Anterior cingulate cortex (tissue), 58 donors: ENCODE results near the gene CASTOR2.
A peak's percentile ranks its signal among the peaks of the same experiment; 100 is the strongest.
"Not testable (repeated sequence)": the region's sequence is repeated elsewhere in the genome, so short reads cannot be mapped to it uniquely, and the experiment has no call there.

Experiments used
- DNase-seq, 58 donors: peaks; one replicate each; lab custom pipeline; 2025; lab: John Stamatoyannopoulos, UW

CASTOR2 gene

DNA sequence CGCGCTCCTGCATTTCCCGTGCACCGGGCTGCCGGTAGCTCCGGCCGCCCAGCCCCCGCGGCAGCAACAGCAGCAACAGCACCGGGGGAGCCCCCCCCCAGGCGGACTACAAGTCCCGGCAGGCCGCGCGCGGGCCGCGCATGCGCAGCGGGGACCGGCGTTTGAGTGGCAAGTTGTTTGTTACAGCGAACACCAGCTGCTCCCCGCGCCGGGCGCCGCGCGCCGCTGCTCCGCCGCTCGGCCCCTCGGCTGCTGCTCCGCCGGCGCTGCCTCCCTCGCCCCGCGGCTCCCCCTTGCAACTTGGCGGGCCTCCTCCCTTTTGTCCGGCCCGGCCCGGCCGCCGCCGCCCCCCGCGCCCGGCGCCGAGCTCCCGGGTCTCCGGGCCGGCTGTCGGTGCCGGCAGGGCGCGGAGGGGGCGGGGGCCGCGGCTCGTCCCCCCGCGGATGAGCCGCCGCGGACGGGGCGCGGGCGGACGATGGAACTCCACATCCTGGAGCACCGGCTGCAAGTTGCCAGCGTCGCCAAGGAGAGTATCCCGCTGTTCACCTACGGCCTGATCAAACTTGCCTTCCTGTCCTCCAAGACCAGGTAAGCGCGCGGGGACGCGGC lies at the start of gene CASTOR2:
TSS of gene CASTOR2 (plus strand) at position 195 of the 609 bp plus-strand sequence. CDS start at position 476, 281 bp downstream.
- peak in 56 of 58 donors; percentile 0 to 82 (median 56) for DNase-seq

DNA sequence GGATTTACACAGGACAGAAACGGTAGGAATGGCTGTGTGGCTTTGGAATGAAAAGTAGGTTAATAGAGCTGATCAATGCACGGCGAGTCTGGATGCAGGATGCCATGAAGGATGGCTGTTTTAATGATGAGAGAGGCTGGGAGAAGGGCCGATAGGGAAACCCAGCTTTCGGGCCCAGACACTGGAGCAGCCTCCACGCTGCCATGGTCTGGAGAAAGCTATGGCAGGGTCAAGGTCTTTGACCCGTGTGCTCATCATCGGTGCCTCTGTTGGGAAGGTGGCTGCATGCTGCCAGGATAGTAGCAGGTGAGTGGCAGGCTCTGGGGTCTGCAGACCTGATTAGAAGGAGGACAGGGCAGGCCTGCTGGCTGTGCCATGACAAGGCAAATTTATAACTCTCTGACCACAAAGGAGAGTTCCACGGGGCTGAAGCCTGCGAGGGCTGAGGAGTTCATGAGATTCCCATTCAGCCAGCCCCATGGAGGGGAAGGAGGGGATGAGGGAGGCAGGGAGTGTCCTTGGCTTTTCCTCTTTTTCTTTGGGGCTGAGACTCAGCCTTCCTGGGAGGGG lies 42.1 kb upstream of the CASTOR2 start:
- not testable (repeated sequence) for DNase-seq

DNA sequence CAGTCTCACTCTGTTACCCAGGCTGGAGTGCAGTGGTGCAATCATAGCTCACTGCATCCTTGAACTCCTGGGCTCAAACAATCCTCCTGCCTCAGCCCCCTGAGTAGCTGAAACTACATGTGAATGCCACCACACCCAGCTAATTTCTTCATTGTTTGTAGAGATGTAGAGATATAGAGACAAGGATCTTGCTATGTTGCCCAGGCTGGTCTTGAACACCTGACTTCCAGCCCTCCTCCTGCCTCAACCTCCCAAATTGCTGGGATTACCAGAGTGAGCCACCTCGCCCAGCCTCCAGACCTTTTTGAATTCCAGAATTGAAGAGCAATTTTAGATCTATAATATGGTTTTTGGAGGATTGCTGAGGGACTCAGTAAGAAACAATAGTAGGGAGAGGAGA lies 40.9 kb upstream of the CASTOR2 start:
- DNase-seq = not testable (repeated sequence)

DNA sequence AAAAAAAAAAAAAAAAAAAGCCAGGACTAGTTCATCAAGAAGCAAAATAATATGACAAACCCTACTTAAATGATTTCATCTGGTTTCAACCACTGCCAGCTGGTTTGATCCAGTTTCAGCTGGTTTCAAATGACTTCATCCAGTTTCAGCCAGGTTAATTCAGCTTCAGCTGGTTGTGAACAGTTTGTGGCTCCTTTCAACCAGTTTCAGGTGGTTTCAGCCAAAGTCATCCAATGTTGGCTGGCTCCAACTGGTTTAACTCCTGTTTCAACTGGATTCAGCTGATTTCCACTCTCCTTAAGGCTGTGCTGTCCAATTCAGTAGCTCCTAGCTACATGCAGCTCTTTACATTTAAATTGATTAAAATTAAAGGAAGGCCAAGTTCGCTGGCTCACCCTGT lies 37.5 kb upstream of the CASTOR2 start:
- not testable (repeated sequence) for DNase-seq

DNA sequence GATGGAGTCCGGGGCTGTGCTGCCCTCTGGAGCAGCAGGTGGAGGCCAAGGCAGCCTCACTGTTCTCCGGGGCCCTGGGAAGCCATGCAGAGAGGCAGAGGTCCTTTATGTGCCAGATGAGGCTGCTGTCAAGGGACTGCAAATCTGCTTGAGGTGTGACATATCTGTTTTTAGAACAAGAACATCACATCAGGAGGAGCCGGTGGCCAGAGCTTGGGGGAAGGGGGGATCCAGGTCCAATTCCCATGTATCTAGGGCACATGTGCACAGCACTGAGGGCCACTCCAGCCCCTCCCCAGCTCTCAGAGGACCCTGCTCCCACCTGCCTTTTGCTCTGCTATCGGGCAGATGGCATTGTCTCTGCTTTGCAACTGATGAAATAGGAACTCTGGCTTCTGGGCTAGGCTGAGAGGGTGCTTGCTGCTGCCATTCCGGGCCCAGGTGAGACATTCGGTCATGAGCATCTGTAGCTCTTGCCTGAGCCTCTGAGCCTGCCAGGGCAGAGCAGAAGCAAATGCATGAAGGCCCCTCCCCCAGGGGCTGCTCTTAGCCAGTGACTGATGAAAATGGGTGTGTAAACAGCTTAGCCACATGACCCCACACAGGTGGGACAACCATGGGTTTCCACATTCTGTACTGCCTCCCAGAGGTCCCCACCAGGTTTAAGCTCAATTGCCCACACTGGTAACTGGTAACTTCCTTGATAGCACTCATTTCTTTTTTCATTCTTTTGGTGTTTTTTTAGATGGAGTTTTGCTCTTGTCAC lies 32.8 kb upstream of the CASTOR2 start:
- DNase-seq = not testable (repeated sequence)

DNA sequence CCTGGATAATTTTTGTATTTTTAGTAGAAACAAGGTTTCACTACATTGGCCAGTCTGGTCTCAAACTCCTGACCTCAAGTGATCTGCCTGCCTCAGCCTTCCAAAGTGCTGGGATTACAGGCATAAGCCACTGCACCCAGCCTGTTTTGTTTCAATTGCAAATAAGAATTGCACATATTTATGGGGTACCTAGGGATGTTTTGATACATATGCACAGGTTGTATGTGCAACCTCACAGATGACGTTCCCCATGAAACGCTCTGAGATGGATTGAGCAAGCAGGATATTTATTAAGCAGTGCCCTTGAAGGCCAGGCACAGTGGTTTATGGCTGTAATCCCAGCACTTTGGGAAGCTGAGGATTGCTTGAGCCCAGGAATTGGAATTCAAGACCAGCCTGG lies 25.1 kb upstream of the CASTOR2 start:
- not testable (repeated sequence) for DNase-seq

DNA sequence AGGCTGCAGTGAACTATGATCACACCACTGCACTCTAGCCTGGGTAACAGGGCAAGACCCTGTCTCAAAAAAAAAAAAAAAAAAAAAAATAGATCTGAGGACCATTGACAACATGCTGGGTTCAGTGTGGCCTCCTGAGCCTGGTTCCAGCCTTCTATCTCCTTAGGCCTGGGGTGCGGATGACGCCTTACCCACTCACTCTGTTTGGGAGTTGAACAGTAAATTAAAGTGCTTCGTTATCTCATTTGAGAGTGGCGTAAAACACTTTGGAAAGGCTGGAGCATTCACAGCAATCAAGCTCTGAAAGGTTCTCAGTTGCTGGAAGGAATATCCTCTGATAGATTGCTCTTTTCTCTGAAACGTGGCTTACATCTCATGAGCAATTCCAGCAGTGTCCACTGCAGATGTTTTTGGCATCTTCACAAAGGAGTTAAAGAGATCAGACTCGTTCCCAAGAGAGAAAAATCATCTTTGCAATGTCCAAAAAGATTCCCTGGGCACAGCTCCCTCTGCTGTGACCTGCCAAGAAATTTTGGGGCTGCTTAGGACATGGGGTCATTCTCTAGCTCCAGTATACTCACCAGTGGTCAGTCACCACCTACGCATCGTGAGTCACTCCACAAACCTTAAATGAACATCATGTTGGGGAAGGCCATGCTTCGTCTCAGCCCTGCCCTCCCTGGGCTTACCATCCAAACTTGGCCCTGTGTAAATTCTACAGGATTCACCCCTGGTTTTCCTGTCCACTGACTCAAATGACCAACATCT lies 23.0 kb upstream of the CASTOR2 start:
- DNase-seq = not testable (repeated sequence)

DNA sequence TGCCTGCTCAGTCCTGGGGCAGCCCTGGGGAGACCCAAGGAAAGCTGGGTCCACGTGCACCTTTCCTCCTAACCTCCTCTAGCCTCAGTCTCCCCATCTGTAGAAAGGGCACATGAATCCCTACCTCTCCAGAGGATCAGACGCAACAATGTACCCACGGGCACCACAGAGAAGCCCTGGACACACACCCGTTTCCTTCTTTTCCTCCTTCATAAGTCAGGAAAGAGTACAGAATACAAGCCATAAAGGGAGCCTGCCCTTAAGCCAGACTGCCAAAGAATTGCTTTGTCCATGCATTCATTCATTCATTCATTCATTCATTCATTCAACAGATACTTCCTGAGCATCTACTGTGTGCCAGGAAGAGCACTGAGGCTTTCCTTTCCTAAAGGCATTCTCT lies 20.6 kb upstream of the CASTOR2 start:
- not testable (repeated sequence) for DNase-seq

DNA sequence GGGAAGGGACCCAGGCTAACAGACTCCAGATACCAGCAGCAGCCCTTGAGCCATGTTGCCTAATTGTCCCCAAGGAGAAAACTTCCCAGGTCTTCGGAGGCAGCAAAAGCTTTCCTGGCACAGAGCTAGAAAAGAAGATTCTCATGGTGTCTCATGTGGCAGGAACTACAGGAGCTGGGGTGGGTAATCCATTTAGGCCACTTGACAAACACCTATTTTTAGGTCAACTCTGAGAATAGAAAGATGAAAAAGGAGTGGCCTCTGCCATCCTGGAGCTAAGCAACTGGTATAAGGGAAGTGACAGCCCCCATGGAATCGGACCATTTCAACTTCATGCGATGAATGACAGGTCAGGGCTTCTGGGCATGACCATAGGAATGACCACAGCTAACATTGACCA lies 16.8 kb upstream of the CASTOR2 start:
- not testable (repeated sequence) for DNase-seq

DNA sequence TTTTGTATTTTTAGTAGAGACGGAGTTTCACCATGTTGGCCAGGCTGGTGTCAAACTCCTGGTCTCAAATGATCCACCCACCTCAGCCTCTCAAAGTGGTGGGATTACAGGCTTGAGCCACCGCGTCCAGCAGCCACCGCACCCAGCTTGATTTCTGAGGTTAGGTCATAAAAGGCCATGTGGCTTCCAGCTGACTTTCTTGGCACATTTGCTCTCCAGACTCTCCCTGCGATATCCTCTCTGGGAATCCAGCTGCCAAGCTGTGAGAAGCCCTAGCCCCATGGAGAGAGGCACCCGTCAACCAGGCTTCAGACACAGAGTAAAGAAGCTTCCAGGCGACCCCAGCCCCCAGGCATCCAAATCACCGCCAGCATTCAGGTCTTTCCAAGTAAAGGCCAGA lies 10.7 kb upstream of the CASTOR2 start:
- not testable (repeated sequence) for DNase-seq

DNA sequence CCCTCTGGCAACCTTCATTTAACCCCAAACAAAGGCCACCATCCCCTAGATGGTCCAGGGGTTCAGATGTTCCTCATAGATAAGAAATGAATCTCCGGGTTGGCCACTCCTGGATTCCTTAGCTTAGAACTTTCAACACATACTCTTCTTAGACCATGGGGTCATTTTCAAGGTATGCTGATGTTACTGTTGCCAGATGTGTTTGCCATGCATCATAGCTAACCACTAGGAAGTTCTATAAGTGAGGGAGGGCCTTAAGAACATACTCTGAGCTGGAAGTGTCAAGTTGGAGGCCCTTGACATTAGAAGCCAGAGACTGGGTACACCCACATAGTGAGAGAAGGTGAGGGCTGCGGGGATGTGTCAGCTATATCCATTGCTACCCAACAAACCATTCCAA lies 6.2 kb upstream of the CASTOR2 start:
- DNase-seq = not testable (repeated sequence)

DNA sequence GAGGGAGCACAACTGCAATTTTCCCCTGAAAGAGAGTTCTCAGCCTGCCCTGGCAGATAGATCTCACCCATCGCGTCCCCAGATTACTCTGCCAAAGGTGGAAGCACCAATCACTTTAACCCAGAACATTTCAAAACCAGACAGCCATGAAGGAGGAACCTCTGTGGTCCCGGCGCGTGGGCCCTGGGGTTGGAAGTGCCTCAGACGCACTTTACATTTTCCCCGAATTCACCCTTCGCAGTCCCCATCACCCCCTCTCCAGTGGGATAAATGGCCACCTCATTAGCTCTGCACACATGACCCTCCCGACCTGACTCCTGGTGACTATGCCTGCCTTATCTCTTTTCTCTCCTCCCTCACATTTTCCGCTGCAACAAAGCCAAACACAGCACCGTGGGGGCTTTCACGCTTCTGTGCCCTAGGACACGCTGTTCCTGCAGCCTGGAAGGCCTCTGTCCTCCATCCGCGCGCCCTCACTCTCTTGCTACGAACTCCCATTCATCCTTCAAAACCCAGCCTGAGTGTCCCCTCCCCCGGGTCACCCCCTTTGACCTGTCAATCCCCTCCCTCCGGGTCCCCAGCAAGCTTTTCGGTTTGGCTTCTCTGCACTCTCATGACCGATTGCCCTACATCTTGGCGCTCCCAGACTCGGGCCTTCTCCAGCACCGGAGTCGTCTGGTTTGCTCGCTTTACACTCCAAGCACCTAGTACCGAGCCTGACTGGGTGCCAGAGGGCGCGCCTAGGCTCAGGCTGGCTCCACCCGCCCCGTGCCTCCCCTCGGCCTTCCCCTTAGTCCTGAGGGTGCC lies 598 bp upstream of the CASTOR2 start:
- DNase-seq = not testable (repeated sequence)

DNA sequence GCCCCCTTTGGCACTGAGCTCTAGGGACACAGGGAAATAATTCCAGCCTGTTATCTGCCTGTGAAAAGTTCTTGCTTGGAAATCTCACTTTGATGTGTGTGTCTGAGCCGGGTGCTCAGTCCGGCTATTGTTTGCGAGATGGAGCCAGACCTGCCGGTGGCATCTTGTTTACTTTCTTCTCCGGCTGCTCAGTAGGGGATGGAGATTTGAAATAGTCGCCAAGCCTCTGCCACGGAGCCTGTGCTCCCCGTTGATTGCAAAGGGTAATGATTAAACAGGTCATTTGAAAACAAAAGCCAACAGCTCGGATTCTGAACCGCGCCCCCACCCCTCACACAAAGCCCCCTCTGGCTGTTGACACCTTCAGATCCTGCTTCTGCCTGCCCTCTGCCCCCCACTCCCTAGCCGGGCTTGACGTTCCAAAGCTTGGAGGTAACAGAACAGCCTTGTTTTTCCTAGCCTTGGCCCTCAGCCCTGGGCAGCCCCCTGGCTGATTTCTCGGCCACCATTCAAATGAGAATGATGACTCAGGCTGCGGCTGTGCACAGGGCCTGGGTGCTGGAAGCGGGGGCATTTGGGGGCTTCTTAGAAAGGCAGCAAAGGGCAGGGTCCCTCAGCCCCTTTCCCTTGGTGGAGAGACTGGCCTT lies 1.8 kb downstream of the CASTOR2 start:
- not testable (repeated sequence) for DNase-seq

DNA sequence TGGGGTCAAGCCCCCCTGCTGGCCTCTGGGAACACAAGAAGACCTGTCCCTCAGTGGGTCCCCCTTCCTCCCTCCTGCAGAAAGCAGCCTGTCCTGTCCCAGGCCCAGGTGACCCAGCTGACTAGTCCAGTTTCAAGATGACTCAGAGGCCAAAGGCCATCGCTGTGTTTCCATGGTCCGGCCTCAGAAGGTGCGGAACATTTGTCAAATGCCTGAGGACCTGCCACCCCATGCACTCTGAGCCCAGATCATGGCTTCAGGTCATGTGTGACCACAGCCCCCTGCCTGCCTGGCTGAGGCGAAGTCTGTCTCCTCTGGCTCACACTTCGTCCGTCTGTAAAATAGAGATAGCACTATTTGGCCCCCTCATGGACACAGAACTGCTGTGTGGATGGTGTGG lies 2.4 kb downstream of the CASTOR2 start:
- not testable (repeated sequence) for DNase-seq

DNA sequence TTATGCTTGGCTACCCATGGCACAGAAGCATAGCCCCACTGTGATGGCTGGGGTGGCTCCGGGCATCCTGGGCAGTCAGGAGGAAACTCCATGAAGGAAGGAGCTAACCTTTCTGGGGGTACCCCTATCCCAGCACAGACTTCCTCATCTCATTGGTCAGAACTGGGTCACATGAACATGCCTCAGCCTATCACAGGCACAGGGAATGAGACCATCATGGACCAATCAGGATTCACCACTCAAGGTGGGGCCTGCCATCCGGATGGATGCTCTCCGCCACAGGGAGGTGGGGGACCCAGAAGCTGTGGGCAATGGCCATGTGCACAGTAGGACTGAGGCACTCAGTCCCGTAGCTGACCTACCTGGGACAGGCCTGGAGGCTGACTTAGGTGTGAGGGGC lies 6.9 kb downstream of the CASTOR2 start:
- not testable (repeated sequence) for DNase-seq

DNA sequence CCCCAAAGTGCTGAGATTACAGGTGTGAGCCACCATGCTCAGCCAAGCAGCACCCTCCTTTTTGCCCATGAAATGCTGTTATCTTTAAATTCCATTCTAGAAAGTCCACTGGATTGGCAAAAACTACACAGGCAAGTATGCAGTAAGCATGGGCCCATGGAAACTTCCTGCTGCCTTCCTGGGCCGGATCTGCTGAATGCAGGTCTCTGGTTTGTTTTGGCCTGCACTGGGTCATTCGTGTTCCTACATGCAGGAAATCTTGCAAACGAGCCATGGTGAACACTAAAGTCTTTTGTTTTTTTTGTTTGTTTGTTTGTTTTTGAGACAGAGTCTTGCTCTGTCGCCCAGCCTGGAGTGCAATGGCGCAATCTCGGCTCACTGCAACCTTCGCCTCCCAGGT lies 7.9 kb downstream of the CASTOR2 start:
- DNase-seq = not testable (repeated sequence)

DNA sequence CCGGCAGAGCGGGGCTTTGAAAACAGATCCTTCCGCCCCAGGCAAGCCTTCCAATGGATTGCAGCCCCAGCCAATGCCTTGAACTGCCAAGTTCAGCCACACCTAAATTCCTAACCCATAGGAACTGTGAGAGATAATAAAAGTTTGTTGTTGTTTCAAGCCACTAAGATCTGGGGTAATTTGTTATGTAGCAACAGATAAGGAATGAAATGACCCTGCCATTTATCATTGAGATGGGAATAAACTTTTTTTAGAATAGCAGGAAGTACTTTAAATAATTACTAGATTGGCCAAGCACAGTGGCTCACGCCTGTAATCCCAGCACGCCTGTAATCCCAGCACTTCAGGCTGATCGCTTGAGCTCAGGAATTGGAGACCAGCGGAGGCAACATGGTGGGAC lies 11.5 kb downstream of the CASTOR2 start:
- not testable (repeated sequence) for DNase-seq

DNA sequence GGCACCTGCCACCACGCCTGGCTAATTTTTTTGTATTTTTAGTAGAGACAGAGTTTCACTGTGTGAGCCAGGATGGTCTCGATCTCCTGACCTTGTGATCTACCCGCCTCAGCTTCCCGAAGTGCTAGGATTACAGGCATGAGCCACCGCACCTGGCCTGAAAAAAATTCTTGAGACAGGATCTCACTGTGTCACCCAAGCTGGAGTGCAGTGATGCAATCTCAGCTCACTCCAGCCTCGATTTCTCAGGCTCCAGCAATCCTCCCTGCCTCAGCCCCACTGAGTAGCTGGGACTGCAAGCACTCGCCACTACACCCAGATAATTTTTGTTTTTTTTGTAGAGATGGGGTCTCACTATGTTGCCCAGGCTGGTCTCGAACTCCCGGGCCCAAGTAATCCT lies 13.0 kb downstream of the CASTOR2 start:
- not testable (repeated sequence) for DNase-seq

DNA sequence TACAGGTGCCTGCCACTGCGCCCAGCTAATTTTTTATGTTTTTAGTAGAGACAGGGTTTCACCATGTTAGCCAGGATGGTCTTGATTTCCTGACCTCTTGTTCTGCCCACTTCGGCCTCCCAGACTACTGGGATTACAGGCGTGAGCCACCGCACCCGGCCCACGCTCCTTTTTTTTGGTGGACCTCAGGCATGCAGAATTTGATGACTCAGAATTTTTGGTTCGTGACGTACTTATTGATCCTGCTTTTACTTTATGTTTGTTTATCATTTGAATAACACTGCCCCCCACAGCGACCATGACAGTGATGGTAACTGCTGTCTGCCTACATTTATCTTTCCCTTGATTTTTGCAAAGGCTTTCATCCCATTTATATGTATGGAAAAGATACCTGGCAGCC lies 23.9 kb downstream of the CASTOR2 start:
- not testable (repeated sequence) for DNase-seq
